Stimulated activated CD4-positive, alpha-beta T cell treated with anti-CD3 and anti-CD28 coated beads, Interleukin-12 subunit alpha, Interleukin-12 subunit beta, amount 100 ng/mL, for 48 hours (primary cell): ENCODE measurements around the gene BUB1B.
"Not testable (repeated sequence)": the region's sequence is repeated elsewhere in the genome, so short reads cannot be mapped to it uniquely, and the experiment has no call there.

Source experiments
- DNase-seq, 3 donors: peaks; one replicate each; pipeline ENCODE4 v3.0.0-alpha.2; 2020; ENCODE audit warnings: low read depth in 2 of 3, low spot score in 1 of 3

Gene BUB1B

DNA sequence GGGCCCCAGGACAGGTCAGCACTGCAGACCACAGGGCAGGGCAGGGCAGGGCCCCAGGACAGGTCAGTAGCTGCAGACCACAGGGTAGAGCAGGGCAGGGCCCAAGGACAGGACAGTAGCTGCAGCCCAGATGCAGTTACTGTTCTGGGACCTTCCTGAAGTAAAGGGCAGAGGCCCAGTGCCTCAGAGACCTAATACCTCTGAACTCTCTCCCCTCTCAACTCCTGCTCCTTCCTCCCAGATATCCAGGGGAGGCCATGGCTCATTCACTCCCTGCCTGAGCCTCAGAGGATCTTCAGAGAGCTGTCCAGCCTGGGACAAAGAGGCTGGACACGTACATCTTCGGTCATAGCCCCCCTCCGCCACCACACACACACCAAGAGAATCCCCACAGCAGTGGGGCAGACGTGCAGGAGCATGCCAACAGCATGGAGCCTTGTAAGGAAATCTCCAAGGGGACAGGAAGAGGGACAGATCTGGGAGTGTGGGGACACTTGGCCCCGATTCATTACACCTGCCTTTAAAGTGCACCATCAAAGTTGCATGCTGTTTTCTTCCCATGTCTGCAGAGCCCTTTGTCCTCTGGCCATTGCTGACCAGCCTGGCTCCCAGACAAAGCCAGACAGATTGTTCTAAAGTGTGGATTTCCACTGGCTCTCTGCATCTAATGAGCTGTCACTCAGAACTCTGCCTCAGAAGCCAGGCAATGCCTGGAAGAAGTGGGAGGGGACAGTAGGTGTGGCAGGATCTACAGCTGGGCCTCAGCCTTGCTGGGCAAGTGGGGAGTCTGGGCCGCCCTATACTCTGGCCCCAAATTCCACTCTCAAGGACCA is 24.2 kb upstream of the BUB1B start:
- no peak for DNase-seq

DNA sequence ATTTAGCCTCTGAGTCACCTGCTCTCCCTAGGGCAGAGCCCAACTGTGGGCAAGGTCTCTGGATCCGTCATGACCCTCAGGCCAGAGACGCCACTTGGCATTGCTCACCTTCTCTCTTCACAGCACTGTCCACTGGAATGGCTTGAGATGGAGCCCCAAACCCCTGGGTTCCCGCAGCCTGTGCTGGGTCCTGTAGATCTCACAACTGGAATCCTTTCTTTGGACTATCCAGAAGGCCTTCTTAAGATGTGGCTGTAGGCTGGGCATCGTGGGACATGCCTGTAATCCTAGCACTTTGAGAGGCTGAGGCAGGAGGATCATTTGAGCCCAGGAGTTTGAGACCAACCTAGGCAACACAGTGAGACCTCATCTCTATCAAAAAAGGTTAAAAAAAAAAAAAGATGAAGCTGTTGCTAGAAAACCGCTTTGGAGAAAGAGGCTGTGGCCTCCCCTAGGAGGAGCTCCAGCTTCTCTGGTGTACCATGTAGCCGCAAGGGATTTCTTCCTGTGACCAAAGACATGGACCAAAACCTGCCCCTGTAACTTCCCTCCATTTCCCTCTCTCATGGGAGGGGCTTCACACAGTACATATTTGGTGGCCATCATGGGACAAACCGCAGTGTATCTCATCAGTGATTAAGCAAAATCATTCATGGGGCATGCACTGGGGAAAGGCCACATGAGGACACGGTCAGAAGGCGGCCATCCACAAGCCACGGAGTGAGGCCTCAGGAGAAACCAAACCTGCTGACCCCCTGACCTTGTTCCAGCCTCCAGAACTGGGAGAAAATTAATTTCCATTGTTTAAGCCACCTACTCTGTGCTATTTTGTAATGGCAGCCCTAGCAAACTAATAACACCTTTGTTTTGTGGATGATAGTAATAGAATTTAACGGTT is 23.3 kb upstream of the BUB1B start:
- DNase-seq, result no peak

DNA sequence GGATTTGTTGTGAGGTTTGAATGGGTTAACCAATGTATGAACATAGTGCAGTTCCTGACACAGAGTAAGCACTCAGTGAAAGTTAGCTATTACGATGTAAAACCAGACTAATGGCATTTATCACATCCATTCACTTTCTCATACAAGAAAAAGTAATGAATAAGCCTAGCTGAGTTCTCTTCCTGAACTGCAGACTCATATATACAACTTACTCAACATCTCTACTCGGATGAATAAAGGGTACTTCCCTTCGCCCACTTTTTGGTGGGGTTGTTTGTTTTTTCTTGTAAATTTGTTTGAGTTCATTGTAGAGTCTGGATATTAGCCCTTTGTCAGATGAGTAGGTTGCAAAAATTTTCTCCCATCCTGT is 22.7 kb upstream of the BUB1B start:
- DNase-seq, result not testable (repeated sequence)

DNA sequence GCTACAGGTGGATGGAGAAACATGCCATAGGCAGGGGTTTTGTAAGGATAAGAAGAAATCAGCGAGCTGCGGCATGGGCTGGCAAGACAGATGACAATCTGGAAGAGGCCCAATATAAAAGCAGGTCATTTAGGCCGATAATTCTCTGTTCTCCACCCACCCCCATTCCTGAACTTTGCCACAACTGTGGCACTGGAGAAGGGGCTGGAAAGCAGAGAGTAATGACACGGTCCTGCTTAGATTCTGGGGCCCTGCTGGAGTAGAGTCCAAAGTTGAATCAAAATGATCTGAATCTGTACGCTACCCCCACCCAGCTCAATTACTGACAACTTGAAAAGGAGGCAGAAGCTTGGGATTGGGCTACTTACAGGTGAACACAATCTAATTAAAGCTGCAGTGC is 18.4 kb upstream of the BUB1B start:
- DNase-seq, result no peak

DNA sequence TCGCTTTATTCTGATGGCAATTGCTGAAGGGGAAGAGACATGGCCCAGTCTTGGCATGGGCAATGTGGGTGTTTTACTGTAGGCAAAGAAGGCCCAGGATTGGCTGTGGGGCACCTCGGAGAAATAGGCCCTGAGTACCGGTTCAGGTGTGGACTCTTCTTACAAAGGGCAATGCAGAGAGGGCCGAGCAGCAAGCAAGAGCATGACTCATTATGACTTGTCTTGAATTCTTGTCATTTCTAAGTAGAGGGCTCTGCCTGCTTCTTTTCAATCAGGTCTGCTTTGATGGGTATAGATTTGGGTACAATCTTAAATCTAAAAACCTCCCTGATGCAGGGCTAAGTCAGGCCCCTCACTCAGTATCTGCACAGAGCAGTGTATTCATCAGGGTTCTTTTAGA is 14.8 kb upstream of the BUB1B start:
- DNase-seq, result no peak

DNA sequence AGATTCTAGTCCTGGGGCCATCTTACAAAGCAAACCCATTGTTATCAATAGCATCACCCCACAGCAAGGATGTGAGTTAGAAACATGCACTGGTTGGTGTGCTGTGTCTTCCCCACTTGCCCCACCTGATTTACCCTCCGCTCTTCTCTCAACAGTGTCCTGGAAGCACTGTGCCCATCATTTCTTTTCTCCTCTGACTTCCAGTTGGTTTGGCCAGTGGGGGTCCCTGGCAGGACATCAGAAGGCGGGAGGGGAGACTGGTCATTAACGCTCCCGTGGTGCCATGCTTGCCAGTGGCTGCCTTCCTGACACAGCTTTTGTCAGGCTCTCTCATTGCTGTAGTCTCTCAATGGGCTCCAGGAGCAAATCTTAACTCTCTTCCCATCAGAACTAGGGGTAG is 11.5 kb upstream of the BUB1B start:
- DNase-seq, result no peak

DNA sequence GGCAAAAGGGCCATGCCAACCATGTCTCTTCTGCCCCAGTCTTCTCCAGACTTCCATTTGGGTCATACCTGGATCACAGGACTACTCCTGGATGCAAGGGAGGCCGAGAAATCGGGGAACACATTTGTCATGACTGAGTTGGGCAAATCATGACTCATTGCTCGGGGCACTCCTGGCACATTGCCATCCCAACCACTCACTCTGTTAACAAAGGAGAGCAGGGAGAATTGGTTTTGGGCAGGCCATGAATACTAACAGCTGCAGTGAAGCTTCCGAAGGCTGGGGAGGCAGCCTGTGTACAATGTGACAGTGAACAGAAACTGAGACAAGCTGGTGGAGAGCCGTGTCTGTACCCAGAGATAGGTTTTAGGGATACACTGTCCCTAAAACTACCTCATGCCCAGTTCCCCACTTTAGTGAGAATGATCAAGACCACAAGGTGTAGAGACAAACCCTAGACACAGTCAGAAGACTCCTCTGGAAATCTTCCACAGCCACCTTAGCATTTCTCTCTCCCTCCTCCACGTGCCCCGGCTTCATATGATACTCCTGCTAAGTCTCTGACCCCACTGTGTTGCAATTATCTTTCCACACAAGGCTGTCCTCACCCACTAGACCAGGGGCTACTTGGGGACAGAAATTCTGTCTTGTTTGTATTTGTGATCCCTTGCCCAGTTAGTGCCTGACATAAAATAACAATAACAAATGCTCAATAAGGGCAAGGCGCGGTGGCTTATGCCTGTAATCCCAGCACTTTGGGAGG is 10.5 kb upstream of the BUB1B start:
- DNase-seq, result no peak

DNA sequence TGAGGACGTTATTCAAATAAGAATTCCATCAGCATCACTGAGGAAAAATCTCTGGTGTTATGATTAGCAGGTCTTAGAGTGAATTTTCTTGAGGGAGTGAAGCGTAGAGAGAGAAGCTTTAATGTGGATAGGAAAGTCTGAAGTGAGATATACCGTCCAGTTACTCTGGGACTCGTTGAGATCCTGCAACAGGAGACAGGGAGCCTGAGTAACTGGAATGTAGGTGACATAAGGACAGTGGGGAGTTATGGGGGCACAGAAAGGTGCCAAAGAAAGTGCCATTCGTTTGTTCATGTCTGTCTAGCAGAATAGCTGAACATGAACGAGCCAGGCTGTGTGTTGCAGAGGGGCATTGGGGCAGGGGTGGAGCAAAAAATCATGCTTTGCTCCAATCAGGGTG is 9.4 kb upstream of the BUB1B start:
- DNase-seq, result no peak

DNA sequence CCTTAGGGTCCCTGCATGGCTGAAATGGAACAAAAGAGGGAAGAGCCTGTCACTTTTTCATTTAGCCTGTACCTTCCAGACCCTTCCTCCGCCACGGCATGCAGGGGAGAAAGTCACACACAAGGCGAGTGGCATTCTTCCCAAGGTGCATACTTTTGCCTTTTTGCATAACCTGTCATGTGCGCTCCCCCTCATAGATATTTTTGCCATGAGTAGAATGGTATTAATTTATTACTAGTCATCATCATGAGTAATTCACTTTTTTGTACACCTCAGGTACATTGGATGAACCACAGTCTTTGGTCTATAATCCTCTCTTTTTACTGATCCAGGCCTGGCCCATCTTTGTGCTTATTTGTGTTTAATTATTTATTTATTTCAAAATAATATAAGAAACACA is 8.9 kb upstream of the BUB1B start:
- DNase-seq, result no peak

DNA sequence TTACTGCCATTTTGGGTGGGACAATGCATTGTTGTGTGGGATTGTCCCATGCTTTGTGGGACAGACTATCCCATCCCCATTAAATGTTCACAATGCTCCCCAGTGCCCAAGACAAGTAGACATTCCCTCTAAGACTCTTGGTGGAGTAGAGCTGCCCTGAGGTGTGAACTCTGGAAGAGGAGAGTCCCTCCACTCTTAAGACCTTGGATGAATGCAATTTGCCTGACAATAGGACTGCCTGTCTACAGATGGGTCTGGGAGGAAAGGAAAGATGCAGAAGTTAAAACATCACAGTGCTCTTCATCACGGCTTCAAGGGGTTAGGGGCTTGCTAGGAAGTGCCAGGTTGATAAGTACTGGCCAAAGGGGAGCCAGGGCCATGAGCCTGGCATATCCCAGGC is 6.0 kb upstream of the BUB1B start:
- DNase-seq, result not testable (repeated sequence)

DNA sequence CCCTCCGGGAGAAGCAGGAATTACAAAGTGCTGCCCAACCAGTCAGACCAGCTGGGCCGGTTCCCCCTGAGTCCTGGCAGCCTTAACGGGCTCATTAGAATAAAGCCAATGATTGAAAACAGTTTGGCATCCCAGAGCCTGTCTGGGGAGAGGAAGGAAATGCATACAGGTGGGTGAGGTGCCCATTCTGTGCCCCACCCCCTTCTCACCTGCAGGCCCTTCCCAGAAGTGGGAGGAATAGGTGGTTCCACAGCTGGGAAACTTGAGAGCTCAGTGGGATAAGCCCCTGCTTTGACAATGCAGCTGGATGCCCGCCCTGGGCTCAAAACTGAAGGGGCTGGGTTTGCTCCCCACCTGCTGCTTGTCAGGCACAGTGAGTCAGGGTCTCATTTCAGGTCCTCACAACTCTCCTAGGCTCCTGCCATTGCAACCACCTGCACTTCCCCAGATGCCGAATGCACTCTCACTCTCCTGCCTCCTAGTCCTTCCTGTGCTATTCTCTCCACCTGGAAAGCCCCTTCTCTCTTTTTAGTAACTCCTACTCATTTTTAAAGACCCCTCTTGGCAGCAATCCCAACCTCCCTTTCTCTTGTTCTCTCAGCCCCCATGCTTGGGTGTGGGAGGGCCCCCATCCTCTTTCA is 5.5 kb upstream of the BUB1B start:
- no peak for DNase-seq

DNA sequence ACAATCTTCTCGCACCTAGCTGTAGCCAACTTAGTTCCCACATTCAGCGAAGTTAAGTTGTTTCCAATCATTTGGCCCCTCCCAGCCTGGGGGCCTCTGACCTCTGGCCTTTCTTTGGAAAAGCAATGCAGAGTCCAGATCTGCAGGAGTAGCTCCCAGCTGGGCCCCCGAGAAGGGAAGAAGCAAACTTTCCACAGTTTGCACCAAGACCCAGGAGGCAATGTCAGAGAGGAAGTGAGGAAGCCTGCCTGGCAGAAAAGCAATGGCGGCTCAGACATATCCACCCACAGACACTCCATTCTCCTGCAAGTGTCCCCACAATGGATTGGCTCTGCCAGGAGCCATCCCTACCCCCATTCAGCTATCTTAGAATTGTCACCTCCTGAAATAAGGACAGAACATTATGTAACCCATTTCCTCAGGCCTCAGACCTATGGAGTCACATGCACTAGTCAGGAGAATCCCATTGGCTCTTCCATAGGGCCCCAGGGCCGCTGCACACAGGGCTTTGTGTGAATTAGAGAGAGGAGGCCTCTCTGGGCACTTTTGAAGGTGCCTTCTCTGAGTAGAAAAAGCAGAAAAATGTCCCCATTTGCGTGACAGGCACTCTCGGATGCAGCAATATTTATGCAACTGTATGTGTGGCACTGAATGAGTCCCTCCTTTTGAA is 3.0 kb upstream of the BUB1B start:
- DNase-seq, result no peak

DNA sequence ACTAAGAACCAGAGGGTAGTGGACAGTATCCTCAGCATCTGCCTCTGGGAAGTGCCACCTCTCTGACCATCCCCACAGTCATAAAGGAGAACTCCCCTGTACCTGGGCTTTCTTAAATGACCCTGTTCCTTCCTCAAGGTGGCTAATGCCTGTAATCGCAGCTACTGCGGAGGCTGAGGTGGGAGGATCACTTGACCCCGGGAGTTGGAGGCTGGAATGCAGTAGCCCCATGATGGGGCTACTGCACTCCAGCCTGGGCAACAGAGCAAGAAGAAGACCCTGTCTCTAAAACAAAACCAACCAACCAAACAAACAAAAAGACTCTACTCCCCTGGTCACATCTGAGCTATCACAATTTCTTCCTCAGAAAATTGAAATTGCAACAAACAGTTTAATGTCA is 848 bp upstream of the BUB1B start:
- no peak for DNase-seq

DNA sequence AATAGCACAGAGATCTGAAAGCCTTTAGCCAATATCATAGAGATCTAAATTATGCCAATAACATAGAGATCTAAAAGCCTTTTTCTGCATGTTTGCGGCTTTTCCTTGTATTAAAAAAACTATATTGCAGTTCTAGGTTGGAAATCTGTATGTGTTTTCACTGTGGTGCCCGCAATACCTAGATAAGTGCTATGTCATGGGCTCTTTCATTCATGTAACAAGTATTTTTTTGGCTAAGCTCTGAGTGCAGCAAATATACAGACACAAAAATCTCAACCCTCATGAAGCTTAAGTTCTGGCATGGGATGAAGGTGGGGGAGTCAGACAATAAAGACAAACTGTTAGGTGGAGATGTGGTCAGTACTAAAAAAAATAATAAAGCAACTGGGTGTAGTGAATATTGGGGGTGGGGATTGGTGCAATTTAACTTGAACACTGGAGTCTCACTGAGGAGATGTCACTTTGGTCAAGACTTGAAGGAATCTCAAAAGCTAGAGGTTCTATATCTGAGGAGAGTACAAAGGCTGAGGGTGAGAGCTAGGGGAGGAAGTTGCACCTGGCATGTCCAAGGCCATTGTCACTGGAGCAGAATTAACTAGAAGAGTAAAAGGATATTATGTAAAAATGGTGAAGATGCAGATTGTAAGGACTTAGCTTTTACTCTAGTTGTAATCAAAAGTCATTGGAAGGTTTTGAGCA is 973 bp downstream of the BUB1B start:
- DNase-seq, result no peak

DNA sequence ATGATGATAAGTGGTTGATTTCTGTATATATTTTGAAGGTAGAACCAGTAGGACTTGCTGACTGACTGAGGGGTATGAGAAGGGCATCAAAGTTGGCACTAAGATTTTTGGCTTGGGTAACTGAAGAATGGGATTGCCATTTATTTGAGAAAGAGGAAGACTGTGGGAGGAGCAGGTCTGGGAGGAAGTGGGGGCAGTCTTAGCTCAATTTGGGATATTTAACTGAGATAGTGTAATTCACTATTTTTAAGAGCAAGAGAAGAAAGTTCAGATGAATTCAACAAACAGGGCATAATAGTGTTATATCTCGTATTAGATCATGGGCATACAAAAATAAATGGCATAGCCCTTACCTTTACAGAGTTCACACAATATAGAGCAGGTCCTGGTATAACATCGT is 1.7 kb downstream of the BUB1B start:
- DNase-seq, result no peak

DNA sequence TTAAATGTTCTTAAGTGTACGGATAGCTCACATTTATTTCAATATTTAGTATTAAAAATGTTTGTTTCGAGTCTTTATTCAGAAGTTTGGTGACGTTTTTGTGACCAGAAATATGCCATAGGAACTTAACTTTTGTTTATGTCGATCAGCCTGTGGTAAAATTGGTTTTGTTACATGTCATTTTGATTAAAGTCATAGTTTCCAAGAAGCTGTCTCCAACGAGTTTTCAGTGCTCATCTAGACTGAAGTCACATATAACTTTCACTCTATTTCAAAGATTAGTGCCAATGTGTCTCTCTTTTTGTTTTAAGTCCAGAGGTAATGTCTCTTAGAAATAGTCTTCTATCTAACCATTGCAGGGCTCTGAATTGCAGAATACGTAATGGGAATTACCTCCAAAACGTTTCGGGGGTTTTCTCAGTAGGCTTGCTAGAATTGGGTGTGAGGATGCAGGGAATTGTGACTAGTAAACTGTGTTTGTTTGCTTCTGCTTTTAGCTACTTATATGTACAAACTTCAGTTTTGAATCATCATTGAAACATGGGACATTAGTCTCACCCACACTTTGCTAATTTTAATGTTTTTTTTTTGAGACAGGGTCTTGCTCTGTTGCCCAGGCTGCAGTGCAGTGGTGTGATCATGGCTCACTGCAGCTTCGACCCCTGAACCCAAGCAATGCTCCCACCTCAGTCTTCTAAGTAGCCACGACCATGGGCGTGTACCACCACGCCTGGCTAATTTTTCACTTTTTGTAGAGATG is 3.0 kb downstream of the BUB1B start:
- no peak for DNase-seq

DNA sequence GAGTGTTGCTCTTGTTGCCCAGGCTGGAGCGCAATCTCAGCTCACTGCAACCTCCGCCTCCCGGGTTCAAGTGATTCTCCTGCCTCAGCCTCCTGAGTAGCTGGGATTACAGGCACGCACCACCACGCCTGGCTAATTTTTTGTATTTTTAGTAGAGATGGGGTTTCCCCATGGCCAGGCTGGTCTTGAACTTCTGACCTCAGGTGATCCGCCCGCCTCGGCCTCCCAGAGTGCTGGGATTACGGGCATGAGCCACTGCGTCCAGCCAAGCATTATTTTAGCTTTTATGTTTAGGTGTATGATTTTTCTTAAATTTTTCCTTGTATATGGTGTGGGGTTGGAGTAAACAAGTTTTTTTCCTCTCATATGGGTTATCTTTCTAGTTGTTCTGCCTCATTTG is 6.5 kb downstream of the BUB1B start:
- DNase-seq, result not testable (repeated sequence)

DNA sequence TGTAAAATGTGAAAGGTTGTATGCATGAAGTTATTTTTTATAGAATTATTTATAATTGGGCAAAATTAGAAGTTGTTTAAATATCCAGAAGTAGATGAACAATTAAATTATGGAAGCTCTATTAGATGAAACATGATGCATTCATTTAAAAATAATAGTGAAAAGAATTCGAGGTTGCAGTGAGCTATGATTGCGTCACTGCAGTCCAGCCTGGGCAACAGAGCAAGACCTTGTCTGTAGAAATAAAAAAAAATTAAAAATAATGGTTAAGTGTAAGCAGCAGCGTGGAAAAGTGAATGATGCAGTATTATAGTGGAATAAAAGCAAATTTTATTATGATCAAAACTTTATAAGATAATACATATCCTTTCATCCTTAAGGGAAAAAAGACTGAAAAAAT is 14.3 kb downstream of the BUB1B start:
- no peak for DNase-seq

DNA sequence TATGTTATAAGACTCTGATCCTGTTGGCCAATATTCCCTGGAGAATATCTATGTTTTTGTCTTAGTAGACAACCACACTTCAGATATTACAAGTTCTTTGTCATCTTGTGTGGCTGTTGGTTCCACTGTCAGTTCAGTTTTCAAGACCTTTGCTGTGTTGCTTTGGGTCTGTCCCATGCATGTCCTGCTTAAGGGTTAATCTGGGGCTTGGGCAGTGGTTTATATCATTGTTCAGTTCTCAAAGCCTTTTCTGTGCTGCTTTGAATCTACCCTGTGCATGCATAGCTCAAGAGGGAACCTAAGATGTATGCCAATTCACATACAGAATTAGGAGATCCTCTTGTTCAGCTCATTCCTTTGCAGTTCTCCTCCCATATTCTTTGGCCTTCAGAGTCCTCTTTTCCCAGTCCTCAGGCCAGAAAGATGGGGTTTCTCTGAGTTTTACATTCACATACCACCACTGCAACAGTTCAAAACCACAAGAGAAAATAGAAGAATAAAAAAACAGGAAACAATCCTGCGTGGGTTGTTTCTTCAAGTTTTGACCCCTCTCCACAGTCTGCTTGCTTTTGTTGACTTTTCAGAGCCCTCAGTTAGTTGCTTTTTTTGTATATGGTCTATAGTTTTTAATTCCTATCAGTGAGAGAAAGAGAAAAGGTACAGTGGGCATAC is 21.6 kb downstream of the BUB1B start:
- no peak for DNase-seq
